Heart right ventricle (tissue), 16 donors: Measurements from ENCODE around the gene MXD4. TPM values are rescaled to one million over a fixed set of nuclear protein-coding genes. Genes with fewer than 3 reads are reported as not detected.
A peak's percentile ranks its signal among the peaks of the same experiment; 100 is the strongest.
"Not testable (repeated sequence)": the region's sequence is repeated elsewhere in the genome, so short reads cannot be mapped to it uniquely, and the experiment has no call there.

Source experiments
- ATAC-seq, 8 donors: fragments of 200-7000 bp; cut with Tn5 transposase; one replicate each; pipeline ENCODE4 v1.9.1; 2020; ENCODE audit warnings: mild to moderate bottlenecking in 8 of 8, moderate library complexity in 8 of 8, moderate number of reproducible peaks in 1 of 8
- DNase-seq, 2 donors: peaks; one replicate each; pipeline ENCODE4 v3.0.0-alpha.2; 2020
- H3K27ac ChIP-seq, 10 donors: fragments of 200-600 bp; sonication (generic) in 2 of 10; one replicate each; pipeline versions ENCODE4 v1.5.0 to v1.8.0; 2020 to 2022; ENCODE audit warnings: mild to moderate bottlenecking in 3 of 10
- H3K27me3 ChIP-seq, 7 donors: fragments of 200-600 bp; one replicate each; pipeline ENCODE4 v1.8.0; 2021 to 2022; ENCODE audit warnings: mild to moderate bottlenecking in 2 of 7
- H3K36me3 ChIP-seq, 9 donors: fragments of 200-600 bp; sonication (generic) in 1 of 9; one replicate each; pipeline versions ENCODE4 v1.5.0 to v1.8.0; 2020 to 2022; ENCODE audit warnings: mild to moderate bottlenecking in 2 of 9
- H3K4me1 ChIP-seq, 9 donors: fragments of 200-600 bp; sonication (generic) in 1 of 9; one replicate each; pipeline versions ENCODE4 v1.5.0 to v1.8.0; 2020 to 2022; ENCODE audit warnings: mild to moderate bottlenecking in 4 of 9
- H3K4me3 ChIP-seq, 10 donors: fragments of 200-600 bp; sonication (generic) in 2 of 10; one replicate each; pipeline versions ENCODE4 v1.5.0 to v1.8.0; 2020 to 2022; ENCODE audit warnings: mild to moderate bottlenecking in 7 of 10, moderate library complexity in 2 of 10
- H3K9me3 ChIP-seq, 11 donors: fragments of 200-600 bp in 10 of 11; sonication (generic) in 2 of 11; one replicate each; pipeline versions ENCODE4 v1.5.0 to v1.8.0; 2013 to 2022; ENCODE audit warnings: mild to moderate bottlenecking in 2 of 11, control low read depth in 1 of 11, moderate library complexity in 1 of 11
- CTCF ChIP-seq, 9 donors: fragments of 200-600 bp; sonication (generic) in 2 of 9; IDR thresholded peaks; one replicate each; pipeline versions ENCODE4 v1.5.0 to v1.8.0; 2021 to 2022; ENCODE audit warnings: antibody characterized with exemption in 9 of 9, mild to moderate bottlenecking in 5 of 9, moderate library complexity in 1 of 9
- WGBS, 2 donors: extraction: QIAGEN DNeasy Blood & Tissue Kit; methylation state at CpG; one replicate each; pipeline ENCODE4 v1.1.7; 2013; ENCODE audit warnings: inconsistent platforms in 1 of 2; 5-methylcytosine and 5-hydroxymethylcytosine counted together
- intact Hi-C, 10 donors: fragments of 100-400 bp; cut with DNase I; formaldehyde crosslinking; loops; one replicate each; pipeline versions ENCODE4 v1.11.1 to v1.14.2; 2022
- polyA plus RNA-seq, 2 donors: library from polyadenylated mRNA; stranded (reverse); fragments of 200-250 nt; gene quantifications; one replicate each; pipeline ENCODE4 v1.2.3, GENCODE V29; 2013
- total RNA-seq, 10 donors: library from RNA; stranded (reverse); fragmentation: NEBNext Ultra II Directional in 3 of 10; extraction: Animal tissue kit (Norgen Biotek cat#: 25700) in 3 of 10; gene quantifications; one replicate each; pipeline versions ENCODE4 v1.2.1 to v1.2.4, GENCODE V29; 2021 to 2023
- donor health status: Arrhythmogenic right ventricular cardiomyopathy.
- donor health status: ischemic (EF 13 %, LVEDD 7.1; RV severe dilation, severe dysfunction).
- donor health status: healthy with polysubstance abuse.
- donor health status: DM: no; HTN: yes; CAD: no.
- donor health status: DM: no; HTN: no; CAD: no.
- donor health status: ischemic (EF 25% LVEDD 6.9; RV normal size, moderate dysfunction).
- donor health status: ischemic (EF 25% LVEDD 5.7; RV mildly dilated, moderate dysfunction).
- donor health status: healthy.
- donor health status: DM: yes; HTN: yes; CAD: no.
- donor health status: Ischemic cardiomyopathy.
- donor health status: ischemic (EF 35%, LVEDD 5.7; RV mildly dilated, moderate dysfunction).
- donor health status: nonischemic (EF 11% LVEDD 7.7; RV severe dilation, severe dysfunction).
- donor health status: DM: yes; HTN: yes; CAD: no.
- donor health status: PGD.
- donor health status: ischemic (EF 29% LVEDD 5.4; RV normal size, mild dysfunction).
- donor health status: nonischemic (EF 23%, LVEDD 6.1; RV moderate dilation, normal function).

MXD4 gene
- total and polyA plus RNA-seq, 12 donors, result 19.1 to 82.2 (median 28.2) TPM

GRCh38 chr4:2280531-2281300 lies 18.8 kb upstream of the MXD4 start:
- WGBS, 2 donors, result 86 to 88% methylated on average over 13 of the region's 13 CpGs
- no peaks in the 10 kb centered on the region for H3K27me3 ChIP-seq
- intact Hi-C loops, result no loop called here
- no peak overlapping the region for H3K4me3 ChIP-seq
- peaks cover 0 to 9% (median 0%) of the 10 kb centered on the region in 9 donors for H3K4me1 ChIP-seq
- TF ChIP-seq CTCF (IDR thresholded peaks at IDR 0.05), result peak in 1 of 9 donors; percentile 10
- peak overlapping the region in 1 of 10 donors; percentile 80 for H3K27ac ChIP-seq
- ATAC-seq (no peak), DNase-seq (peak in 1 of 2 donors; percentile 2)
- no peaks in the 10 kb centered on the region for H3K36me3 ChIP-seq
- no peaks in the 10 kb centered on the region for H3K9me3 ChIP-seq

- Histone ChIP-seq H3K27me3 (no peaks in the 10 kb centered on the region), H3K9me3 (no peaks in the 10 kb centered on the region), H3K4me3 (no peak overlapping the region), H3K4me1 (no peaks in the 10 kb centered on the region), H3K36me3 (no peaks in the 10 kb centered on the region), H3K27ac (no peak overlapping the region)
- no peak for ATAC-seq
- intact Hi-C loops, result loop anchor here in 1 of 10 donors (10.0 kb wide), 1 partner anchor 127 kb away; no protein-coding TSS in a partner anchor
- TF ChIP-seq CTCF (IDR thresholded peaks at IDR 0.05), result no peak
- no peak for DNase-seq
- 95 to 96% methylated on average over 9 of the region's 9 CpGs for WGBS, 2 donors
Observed at GRCh38 chr4:2277956-2278355, 16.0 kb upstream of the MXD4 start.

GRCh38 chr4:2276581-2277325 lies 14.8 kb upstream of the MXD4 start:
- intact Hi-C loops, result loop anchor here in 1 of 10 donors (10.0 kb wide), 1 partner anchor 128 kb away; no protein-coding TSS in a partner anchor
- Histone ChIP-seq H3K4me1 (no peaks in the 10 kb centered on the region), H3K36me3 (no peaks in the 10 kb centered on the region), H3K27ac (no peak overlapping the region), H3K4me3 (no peak overlapping the region), H3K9me3 (no peaks in the 10 kb centered on the region), H3K27me3 (no peaks in the 10 kb centered on the region)
- 95% methylated on average over 30 of the region's 30 CpGs for WGBS, 2 donors
- ATAC-seq (no peak), DNase-seq (no peak)
- TF ChIP-seq CTCF (IDR thresholded peaks at IDR 0.05), result no peak

- TF ChIP-seq CTCF (IDR thresholded peaks at IDR 0.05), result no peak
- DNase-seq (no peak), ATAC-seq (no peak)
- intact Hi-C loops, result loop anchor here in 1 of 10 donors (10.0 kb wide), 1 partner anchor 129 kb away; no protein-coding TSS in a partner anchor
- Histone ChIP-seq H3K27ac (no peak overlapping the region), H3K4me3 (no peak overlapping the region), H3K36me3 (no peaks in the 10 kb centered on the region), H3K27me3 (no peaks in the 10 kb centered on the region), H3K4me1 (no peaks in the 10 kb centered on the region), H3K9me3 (no peaks in the 10 kb centered on the region)
- 94% methylated on average over 44 of the region's 44 CpGs for WGBS, 2 donors
Observed at GRCh38 chr4:2275546-2276251, 13.8 kb upstream of the MXD4 start.

GRCh38 chr4:2275044-2275397 lies 13.1 kb upstream of the MXD4 start:
- not testable (repeated sequence) for H3K9me3 ChIP-seq, H3K36me3 ChIP-seq, H3K4me1 ChIP-seq, H3K27me3 ChIP-seq, DNase-seq, H3K27ac ChIP-seq, H3K4me3 ChIP-seq, ATAC-seq
- WGBS, 2 donors, result 93% methylated on average over 10 of the region's 10 CpGs
- intact Hi-C loops, result loop anchor here in 1 of 10 donors (10.0 kb wide), 1 partner anchor 130 kb away; no protein-coding TSS in a partner anchor
